ENCODE data around the gene GNL3L.
"Not testable (repeated sequence)": the region's sequence is repeated elsewhere in the genome, so short reads cannot be mapped to it uniquely, and the experiment has no call there.

GNL3L gene, protein sequence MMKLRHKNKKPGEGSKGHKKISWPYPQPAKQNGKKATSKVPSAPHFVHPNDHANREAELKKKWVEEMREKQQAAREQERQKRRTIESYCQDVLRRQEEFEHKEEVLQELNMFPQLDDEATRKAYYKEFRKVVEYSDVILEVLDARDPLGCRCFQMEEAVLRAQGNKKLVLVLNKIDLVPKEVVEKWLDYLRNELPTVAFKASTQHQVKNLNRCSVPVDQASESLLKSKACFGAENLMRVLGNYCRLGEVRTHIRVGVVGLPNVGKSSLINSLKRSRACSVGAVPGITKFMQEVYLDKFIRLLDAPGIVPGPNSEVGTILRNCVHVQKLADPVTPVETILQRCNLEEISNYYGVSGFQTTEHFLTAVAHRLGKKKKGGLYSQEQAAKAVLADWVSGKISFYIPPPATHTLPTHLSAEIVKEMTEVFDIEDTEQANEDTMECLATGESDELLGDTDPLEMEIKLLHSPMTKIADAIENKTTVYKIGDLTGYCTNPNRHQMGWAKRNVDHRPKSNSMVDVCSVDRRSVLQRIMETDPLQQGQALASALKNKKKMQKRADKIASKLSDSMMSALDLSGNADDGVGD

DNA sequence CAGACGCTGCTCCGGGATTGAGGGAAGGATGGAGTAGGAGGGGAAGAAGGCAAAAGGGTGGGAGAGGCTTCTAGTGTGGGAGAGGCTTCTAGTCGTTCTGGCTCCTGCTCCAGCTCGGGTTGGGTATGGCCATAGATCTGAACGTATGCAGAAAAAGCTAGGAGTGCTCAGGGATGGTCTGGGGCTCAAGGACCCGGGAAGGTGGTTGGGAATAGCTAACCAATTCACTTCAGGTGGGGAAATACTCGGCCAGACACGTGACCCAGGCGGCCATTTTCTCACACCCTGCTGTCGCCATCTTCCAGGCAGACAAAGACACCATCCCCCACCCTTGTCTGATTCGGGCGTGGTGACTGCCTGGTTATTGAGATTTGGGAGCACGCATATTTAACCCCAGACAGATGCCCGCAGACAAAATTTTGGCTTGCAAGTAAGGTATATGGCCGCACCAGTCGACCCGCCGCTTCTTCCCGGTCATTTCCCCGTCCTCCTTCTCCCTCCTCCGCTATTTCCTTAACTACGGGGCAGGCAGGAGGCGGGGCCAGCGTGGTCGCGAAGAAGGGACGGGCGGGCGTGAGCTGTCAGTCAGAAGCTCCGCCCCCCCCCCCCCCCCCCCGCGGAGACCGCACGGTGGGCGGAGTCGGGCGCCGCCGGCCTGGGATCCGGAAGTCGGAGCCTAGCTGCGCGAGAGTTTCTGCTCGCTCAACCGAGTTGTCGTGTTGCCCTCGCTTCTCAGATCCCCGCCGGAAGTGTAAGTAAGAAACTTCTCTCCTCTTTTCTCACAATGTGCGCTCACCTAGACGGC lies at the start of gene GNL3L:
GNL3L (plus strand) TSS at position 668 of the 805 bp plus-strand sequence. CDS start 2,348 bp downstream, outside the sequence.
- peak; percentile 64 for DNase-seq (ENCODE audit: low spot score)

DNA sequence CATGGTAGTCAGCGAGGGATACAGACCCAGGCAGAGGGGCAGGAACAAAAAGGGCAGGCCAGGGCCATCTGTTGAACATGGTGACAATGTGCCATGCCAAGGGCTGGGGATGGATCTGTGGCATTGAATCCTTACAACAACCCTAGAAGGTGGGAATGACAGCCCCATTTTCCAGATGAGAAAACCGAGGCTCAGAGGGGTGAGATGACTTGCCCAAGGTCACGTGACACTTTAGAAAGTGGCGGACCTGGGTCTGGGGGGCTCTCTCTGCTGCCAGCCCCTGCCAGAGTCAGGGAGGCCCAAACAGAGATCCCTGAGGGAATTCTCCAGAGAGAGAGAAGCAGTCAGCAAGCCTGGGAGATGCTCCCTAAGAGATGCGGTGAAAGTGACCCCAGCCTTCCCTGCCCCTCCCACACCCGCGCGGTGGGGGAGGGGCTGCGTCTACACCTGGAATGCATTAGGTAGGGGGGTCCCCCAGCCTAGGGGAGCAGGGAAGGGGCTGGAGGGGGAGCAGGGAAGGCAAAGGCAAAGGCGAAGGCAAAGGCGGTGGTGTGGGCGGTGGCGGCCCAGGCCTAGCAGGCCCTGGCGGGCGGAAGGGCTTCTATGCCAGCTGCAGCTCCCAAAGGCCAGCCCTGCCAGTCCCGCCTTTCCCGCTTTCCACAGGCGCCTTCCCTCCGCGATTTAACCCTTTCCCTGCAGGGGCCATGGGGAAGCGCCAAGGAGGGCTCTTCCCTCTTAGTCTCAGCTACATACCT lies 47.0 kb upstream of the GNL3L start:
- no peak for DNase-seq (ENCODE audit: low spot score)

DNA sequence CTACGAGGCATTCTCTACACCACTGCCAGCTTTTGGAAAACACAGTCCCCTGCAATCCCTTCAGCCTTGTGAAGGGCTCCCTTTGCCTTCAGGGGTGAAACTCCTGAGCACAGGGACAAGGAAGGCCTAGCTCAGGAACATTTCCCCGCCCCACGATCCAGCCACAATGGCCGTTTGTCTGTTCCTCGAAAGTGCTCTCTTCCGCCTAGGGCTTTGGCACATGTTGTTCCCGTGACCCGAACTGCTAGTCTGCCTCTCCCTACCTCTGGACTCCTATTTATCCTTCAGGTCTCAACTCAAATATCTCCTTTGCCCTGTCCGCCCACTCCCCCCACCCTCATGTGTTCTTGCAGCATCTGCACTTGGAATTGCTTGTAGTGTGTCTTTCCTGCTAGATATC lies 46.1 kb upstream of the GNL3L start:
- no peak for DNase-seq (ENCODE audit: low spot score)

DNA sequence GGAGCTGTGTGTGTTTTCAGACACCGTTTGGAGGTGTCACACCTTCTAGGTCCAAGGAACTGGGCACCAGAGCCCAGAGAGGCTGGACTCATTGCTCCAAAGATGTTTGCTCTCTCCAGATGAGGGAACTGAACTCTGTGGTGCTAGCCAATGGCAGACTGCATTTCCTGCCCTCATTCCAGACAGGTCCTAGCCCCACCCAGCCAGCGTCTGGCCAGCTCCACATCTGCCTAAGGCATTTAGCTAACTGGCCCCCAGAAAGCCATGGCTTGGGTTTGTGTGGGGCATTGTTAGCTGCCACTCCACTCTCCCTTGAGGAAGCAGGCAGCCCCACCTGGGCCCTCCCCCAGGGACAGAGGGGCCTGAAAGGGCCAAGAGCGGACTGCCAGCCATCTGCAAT lies 45.4 kb upstream of the GNL3L start:
- DNase-seq (ENCODE audit: low spot score) = no peak

DNA sequence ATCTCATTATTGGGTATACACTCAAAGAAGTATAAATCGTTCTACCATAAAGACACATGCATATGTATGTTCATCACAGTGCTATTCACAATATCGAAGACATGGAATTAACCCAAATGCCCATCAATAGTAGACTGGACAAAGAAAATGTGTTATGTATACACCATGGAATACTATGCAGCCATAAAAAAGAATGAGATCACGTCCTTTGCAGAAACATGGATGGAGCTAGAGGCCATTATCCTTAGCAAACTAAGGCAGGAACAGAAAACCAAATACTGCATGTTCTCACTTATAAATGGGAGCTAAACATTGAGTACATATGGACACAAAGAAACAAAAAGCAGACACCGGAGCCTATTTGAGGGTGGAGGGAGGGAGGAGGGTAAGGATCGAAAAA lies 40.2 kb upstream of the GNL3L start:
- DNase-seq (ENCODE audit: low spot score) = not testable (repeated sequence)

DNA sequence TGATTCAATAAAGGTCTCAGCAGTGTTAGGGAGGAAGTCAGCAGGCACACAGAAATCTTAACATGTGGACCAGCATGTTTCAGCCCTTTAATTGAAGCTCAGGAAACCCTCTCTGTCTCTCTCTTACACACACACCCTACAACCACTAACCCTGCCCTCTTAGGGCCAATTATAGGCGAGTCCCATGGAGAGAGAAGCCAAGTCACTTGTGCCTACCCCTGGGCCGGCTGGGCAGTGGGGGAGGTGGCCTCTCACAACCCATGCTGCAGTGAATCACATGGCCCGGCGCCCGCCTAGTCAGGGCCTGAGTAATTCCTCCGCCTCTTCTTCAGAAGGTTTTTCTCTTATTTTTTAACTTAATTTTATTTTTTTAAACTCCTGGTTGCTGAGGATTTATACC lies 37.7 kb upstream of the GNL3L start:
- DNase-seq (ENCODE audit: low spot score) = no peak

DNA sequence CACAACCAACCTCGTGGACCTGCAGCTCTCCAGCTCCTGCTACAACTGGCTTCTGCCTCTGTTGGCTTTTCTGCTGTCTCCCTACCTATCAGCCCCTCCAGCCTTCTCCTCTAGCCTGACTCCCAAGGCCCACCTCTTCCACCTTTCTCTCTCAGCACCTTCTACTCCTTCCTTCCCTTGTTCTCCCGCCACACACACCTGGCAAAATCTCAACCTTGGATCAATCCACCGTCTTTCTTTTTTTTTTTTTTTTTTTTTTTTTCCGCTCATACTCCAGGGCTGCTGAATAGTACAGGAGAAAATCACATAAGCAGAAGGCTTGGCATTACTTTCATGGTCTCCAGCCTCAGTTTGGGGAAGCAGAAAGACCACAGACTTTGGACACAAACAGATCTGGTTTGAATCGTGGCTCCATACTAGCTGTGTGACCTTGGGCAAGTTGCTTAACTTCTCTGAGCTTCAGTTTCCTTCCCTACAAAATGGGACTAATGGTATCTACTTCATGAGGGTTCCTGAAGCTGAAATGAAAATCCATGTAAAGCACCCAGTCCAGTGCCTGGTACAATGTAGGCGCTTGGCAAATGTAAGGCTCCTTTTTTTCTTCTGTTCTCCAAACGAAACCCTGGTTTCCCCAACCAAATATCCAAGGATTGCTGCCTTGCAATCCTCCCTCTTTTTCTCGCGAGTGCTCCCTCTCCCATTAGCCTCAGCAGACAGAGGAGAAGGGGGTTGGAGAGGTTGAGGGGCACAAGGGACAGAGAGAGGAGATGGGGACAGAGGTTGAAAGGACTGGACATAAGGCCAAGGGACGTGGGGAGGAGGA lies 35.6 kb upstream of the GNL3L start:
- DNase-seq (ENCODE audit: low spot score) = no peak

DNA sequence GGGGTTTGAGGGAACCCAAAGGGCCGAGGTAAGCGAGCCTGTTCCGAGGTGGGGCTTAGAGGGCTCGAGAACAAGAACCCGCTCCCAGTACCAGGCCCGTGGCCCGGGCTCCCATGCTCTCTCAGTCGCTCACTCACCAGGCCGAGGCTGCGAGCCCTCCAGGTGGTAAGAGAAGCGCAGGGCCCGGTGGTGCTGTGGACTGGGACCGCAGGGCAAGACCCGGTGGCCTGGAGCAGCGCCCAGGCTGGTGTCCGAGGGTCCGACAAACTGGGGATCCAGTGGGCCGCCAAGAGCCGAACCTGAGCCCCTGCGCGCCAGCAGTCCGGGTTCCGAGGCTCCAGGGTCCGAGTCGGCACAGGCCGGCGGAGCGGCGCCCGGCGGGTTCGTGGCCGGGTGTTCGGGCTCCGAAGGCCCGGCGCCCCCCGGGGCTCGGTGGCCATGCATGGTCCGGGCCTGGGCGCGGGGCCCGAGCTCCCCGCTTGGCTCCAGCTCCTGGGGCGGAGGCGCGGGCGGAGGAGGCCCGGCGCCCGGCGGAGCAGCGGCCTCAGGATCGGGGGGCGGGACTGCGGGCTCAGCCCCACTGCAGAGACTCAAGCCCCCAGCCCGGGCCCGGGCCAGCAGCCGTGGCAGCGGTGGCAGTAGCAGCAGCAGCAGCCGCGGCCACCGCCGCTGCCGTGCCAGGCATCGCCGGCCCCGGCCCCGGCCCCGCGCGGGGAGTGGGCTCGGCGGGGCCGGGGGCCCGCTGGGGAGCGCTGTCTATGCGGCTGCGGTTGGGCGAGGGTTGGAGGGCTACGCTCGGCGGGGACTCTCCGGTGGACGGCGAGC lies 34.8 kb upstream of the GNL3L start:
- DNase-seq (ENCODE audit: low spot score) = peak; percentile 38

DNA sequence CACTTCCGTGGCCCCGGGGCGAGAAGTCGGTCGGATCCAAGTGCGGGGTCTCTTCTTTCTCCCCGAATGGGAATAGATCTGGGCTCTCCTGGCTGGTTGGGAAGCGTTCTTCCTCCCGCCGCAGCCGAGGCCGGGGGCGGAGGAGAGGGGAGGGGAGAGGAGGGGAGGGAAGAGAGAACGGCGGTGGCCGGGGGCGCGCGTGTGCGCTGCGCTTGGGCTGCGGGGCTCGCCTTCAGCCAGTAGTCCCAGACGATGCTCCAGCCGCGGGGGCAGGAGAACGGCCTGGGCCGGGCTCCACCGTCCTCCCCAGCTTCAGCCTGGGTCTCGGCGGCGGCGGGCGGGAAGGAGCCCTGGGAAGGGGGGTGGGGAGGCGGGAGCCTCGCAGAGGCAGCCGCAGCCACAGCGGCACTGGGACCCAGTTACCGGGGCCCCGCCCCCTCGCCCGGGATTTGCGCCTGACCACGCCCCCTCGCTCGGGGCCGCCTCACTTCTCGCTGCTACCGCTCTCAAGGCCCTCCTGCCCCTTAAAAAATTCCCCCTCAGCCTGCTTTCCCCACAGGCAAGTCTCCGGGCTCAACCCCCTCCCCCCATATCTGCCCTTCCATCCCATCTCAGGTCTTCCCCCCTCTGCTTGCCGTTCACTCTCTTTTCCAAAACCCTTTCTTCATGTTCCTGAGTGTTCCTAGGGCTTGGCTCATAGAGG lies 34.1 kb upstream of the GNL3L start, which contains the start of gene FGD1:
FGD1 (minus strand) TSS at position 421 of the 703 bp plus-strand sequence. CDS start 802 bp downstream, outside the sequence.
- peak; percentile 77 for DNase-seq (ENCODE audit: low spot score)

DNA sequence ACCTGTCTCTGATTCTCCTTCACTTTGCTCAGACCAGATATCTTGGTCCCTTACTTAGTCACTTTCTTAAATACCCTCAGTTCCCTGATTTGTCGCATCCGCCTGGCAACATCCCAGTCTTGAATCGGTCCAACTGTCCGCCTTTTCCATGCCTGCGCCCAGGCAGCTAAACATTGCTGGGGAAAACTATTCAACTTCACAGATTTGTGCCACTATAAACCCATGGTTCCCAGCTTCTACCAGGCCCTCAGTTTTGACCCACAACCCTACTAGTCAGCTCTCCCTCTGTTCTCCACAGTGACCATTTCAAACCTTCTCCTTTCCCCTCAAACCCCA lies 33.5 kb upstream of the GNL3L start:
- no peak for DNase-seq (ENCODE audit: low spot score)

DNA sequence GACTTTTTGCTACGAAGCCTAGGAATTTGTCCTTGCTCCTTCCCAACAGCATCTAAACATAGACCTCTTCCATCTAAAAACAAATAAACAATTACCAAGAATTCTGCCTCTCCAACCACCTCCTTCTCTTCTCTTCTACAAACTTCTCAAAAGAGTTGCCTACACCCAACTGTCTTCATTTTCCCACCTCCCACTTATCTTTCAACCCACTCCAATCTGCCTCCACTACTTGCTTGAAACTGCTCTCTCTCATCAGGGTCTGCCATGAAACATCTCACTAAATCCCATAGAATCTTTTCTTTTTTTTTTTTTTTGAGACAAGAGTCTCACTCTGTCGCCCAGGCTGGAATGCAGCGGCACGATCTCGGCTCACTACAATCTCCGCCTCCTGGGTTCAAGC lies 33.1 kb upstream of the GNL3L start:
- DNase-seq (ENCODE audit: low spot score) = no peak

DNA sequence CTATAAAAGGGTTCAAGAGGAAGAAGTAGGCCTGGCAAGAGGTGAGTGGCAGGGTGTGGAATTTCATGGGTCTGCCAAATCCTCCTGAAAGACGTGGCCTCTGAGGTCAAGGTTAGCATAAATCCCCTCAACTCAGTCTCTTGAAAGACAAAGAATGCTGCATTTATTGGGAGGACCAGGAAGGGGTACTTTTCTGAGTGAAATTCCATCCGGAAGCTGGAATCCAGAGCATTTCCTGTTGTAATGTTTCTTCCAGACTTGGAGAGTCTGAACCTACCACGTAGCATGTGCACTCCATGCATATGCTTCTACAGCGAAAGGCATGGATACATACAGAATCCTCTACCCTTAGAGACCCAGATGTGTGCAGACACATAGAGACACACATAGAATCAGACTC lies 20.6 kb upstream of the GNL3L start:
- DNase-seq (ENCODE audit: low spot score) = no peak

DNA sequence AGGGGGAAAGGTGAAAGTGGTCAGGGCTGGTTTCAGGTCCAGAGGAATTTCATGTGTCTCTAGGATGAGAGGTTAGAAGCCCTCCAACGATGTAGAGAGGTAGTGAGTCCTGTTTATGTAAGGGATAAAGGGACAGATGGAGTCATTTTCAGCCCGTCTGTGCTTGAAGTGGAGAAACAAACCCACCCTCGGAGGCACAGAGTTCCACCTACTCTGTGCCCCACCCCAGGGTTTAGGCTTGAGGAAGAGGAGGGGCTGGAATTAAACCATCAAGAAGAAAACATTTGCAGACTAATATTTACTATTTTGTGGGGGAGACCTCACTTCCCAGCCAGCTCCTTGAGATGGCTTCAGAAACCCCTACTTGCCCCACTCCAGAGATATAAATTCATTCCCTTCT lies 868 bp upstream of the GNL3L start:
- DNase-seq (ENCODE audit: low spot score) = no peak

DNA sequence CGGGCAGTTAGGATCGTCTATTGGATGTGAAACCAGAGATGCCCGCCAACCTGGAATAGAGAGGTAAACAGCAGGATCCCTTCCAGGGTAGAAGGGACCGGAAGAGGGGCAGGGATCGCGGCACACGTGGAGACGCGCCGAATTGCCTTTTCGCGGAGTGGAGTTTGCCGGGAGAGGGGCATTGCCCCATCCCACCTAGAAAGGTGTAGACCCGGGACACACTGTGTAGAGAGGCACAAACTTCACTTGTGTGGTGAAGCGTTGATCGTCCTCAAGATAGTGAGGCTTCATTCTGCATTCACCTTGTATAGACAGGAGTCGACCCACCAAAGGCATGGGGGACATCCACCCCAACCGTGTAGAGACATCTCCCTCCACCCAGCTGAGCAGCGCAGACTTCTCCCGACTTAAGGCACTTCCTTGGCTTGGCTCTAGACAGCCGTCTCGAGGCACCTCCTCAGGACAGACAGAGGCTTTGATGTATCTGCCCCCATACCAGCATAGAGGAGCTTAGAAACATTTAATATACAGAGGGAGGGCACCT lies 410 bp downstream of the GNL3L start:
- no peak for DNase-seq (ENCODE audit: low spot score)

DNA sequence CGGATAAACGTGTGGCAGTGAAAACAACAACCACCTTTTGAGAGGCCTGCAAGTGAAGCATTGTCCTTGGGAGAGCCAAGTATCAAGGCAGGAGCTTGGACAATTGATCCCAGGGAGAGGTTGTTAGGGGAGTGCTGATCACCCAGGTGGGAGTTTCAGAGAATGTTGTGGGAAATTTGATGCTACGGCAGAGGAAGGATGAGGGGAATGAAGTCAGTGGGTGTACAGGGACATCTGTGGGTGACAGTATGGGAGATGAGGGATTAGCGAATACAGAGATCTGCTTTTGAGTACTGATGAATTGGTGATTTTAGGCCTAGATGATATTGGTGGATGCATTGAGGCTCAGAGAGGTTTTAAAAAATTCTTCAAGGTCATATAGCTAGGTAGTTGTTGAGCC lies 4.3 kb downstream of the GNL3L start:
- DNase-seq (ENCODE audit: low spot score) = no peak

DNA sequence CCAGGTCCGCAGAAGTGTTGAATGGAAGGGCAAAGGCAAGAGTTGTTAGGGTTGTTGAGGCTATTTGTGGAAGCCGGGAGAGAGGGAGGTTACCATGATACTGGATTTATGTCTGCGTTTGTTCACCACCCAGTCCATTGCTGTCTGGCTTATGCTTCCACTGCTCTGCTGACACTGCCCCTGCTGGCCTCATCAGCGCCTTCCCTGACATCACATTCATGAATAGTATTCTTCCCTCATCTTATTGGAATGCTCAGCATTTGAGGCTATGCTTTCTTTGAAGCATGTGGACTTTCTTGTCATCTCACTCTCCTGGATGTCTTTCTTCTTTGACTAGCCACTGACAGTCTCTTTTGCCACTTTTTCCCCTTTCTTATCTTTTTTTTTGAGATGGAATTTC lies 10.3 kb downstream of the GNL3L start:
- DNase-seq (ENCODE audit: low spot score) = no peak

DNA sequence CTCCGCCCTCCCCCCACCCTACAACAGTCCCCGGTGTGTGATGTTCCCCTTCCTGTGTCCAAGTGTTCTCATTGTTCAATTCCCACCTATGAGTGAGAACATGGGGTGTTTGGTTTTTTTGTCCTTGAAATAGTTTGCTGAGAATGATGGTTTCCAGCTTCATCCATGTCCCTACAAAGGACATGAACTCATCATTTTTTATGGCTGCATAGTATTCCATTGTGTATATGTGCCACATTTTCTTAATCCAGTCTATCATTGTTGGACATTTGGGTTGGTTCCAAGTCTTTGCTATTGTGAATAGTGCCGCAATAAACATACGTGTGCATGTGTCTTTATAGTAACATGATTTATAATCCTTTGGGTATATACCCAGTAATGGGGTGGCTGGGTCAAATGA lies 12.2 kb downstream of the GNL3L start:
- not testable (repeated sequence) for DNase-seq (ENCODE audit: low spot score)

DNA sequence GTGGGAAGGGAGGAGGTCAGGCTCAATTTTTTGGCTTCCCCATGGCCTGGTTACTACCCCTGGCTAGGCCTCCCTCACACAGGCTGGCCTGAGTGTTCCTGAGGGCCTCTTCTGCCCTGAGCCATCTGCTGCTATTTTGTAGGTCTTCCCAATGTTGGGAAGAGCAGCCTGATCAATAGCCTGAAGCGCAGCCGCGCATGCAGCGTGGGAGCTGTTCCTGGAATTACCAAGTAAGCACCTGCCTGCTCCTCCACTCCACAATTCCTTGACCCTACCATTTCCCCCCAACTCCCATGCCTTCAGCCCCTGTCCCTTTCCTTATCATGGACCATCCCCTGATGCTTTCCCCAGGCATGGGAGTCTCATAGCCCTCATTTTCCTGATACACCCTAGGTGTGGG lies 20.8 kb downstream of the GNL3L start:
- DNase-seq (ENCODE audit: low spot score) = no peak

DNA sequence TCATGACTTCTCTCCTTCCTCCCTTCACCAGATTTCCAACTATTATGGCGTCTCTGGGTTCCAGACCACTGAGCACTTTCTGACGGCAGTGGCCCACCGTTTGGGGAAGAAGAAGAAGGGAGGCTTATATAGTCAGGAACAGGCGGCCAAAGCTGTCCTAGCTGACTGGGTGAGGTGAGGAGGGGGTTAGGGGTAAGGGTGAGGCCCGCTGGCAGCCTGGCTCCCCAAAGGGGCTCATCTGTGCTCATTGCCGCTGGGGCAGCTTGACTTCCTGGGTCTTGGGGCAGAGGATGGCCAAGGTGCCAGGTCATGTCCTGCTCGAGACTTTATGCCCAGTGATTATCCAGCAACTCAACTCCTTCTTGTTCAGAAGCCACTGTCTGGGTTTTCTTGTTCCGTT lies 21.8 kb downstream of the GNL3L start:
- no peak for DNase-seq (ENCODE audit: low spot score)

DNA sequence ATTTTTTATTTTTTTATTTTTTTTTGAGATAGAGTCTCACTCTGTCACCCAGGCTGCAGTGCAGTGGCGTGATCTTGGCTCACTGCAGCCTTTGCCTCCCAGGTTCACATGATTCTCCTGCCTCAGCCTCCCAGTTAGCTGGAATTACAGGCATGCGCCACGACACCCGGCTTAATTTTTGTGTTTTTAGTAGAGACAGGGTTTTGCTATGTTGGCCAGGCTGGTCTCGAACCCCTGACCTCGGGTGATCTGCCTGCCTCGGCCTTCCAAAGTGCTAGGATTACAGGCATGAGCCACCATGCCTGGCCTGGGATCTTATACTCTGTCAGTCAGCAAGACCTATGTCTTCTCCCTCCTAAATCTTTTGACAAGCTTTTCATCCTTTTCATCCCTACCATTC lies 25.0 kb downstream of the GNL3L start:
- not testable (repeated sequence) for DNase-seq (ENCODE audit: low spot score)

All from HuH-7 (cell line).